ENCODE data around the gene SFRP5.

Gene SFRP5

DNA sequence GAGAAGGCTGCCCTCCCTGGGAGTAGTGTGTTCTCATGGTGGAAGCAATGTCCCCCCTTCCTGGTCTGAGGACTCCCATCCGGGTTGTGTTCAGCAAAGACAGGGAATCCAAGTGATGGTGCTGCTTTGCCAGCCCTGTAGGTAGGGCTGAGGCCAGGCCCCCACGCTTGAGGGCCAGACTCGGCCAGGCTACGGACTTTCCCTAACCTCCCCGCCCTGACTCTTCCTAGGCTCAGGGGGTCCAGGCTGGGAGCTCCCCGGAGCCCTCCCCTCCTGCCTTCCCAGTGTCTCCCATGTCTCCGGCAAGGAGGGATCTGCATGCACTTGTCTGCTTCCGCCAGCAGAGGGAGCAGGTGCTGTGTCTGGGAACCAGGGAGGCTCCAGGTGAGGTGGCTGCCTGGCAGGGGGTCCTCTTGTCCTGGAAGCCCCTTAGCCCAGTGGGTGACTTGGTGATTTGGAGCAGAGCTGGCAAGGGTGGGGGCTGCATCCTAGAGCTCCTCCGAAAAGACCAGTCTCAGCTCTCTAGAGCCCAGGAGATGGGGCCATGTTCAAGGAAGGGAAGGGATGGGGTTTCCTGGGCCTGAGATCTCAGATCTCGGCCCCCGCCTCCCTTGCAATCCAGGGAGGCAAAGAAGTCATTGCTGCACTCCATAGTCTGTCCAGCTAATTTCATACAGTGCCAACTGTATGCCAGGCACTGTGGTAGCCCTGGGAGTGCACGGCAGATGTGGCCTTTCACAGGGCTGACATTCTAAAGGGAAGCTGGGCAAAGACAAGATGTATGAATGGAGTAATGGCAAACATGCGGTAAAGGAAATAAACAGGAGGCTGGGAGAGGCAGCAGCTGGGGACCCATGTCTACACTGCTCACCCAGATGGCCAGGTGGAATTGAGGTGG, 20.3 kb upstream of the SFRP5 start:
- Histone ChIP-seq H3K36me3 (ENCODE audit: insufficient read depth) (no peaks in the 10 kb centered on the region), H3K27me3 (ENCODE audit: insufficient read depth, low read depth) (0 out of 2 replicates have a peak, but pooled peaks cover 2% of the 10 kb centered on the region), H3K4me3 (IDR thresholded peaks at IDR 0.05; ENCODE audit: insufficient read depth, low read depth, low read length) (no peak overlapping the region), H4K20me1 (ENCODE audit: insufficient read depth) (no peaks in the 10 kb centered on the region), H3K79me2 (ENCODE audit: insufficient read depth, low read depth) (no peaks in the 10 kb centered on the region), H3K4me2 (no peak overlapping the region), H3K27ac (no peak overlapping the region), H3K4me1 (ENCODE audit: low read depth, poor library complexity, severe bottlenecking) (no peaks in the 10 kb centered on the region), H3K9ac (no peak overlapping the region), H2AFZ (ENCODE audit: low read depth) (no peak overlapping the region)
- TF ChIP-seq, protein P1, sequence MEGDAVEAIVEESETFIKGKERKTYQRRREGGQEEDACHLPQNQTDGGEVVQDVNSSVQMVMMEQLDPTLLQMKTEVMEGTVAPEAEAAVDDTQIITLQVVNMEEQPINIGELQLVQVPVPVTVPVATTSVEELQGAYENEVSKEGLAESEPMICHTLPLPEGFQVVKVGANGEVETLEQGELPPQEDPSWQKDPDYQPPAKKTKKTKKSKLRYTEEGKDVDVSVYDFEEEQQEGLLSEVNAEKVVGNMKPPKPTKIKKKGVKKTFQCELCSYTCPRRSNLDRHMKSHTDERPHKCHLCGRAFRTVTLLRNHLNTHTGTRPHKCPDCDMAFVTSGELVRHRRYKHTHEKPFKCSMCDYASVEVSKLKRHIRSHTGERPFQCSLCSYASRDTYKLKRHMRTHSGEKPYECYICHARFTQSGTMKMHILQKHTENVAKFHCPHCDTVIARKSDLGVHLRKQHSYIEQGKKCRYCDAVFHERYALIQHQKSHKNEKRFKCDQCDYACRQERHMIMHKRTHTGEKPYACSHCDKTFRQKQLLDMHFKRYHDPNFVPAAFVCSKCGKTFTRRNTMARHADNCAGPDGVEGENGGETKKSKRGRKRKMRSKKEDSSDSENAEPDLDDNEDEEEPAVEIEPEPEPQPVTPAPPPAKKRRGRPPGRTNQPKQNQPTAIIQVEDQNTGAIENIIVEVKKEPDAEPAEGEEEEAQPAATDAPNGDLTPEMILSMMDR (conservative IDR thresholded peaks at IDR 0.05; ENCODE audit: low read depth, low read length), result peak; percentile 93

DNA sequence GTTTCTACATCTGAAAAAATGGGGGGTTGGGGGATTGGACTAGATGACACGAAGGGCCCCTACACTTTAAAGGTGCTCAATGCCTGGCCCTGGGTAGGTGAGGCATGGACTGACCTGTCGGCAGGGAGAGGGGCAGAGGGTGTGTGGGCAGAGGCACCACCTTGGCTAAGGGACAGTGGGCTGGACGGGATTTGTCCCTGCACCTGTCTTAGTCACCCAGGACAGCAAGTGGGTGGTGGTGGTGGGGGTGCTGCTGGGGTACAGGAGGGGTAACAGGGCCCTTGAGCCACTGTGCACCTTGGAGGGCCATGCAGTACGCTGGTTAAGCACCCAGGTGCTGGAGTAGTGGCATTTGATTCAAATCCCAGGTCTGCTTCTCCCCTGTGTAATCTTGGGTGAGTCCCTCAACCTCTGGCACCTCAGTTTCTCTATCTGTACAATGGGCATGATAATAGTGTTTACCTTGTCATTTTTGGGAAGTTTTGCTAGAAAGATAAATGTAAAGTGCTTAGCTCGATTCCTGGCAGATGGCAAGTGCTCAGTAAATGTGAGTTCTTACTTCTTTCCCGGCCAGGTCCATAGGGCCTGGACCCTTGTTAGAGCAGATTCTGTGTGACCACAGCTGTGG, 18.1 kb upstream of the SFRP5 start:
- Histone ChIP-seq H3K4me3 (IDR thresholded peaks at IDR 0.05; ENCODE audit: insufficient read depth, low read depth, low read length) (no peak overlapping the region), H2AFZ (ENCODE audit: low read depth) (no peak overlapping the region), H3K79me2 (ENCODE audit: insufficient read depth, low read depth) (no peaks in the 10 kb centered on the region), H3K27ac (no peak overlapping the region), H4K20me1 (ENCODE audit: insufficient read depth) (no peaks in the 10 kb centered on the region), H3K27me3 (ENCODE audit: insufficient read depth, low read depth) (0 out of 2 replicates have a peak, but pooled peaks cover 2% of the 10 kb centered on the region), H3K36me3 (ENCODE audit: insufficient read depth) (no peaks in the 10 kb centered on the region), H3K4me2 (no peak overlapping the region), H3K4me1 (ENCODE audit: low read depth, poor library complexity, severe bottlenecking) (no peaks in the 10 kb centered on the region), H3K9ac (no peak overlapping the region)
- TF ChIP-seq, protein P1 (conservative IDR thresholded peaks at IDR 0.05; ENCODE audit: low read depth, low read length), result no peak

DNA sequence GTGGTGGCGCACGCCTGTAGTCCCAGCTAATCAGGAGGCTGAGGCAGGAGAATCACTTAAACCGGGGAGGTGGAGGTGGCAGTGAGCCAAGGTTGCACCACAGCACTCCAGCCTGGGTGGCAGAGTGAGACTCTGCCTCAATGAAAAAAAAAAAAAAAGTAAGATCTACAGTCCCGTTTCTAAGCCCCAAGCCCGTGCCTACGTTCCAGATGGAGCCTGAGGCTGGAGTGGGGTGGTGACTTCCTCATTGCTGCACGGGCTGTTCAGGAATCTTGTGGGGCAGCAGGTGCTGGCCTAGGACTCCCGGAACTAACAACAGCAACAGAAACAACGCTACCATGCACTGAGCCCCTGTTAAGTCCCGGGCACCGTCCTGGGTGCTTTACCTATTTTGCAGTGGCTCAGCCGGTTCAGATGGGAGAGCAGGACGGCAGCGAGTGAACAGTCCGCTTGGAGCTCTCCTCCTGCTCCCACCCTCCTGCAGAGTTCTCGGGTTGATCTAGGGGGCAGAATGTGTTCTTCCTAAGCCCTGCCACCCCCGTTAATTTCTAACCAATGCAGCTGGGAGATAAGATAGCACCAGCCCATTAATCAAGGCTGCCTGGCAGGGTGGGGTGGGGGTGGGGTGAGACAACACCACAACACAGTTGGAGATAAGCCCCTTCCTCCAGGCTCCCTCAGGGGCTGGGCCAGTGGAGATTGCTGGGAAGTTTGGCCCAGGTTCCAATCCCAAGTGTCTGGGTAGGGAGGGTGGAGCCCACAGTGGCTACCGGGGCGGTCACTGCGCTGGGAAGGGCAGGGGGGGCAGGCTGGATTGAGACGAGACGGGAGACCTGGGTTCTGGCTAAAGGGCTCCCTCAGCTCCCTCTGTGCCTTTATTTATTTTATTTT, 17.0 kb upstream of the SFRP5 start:
- Histone ChIP-seq H3K9ac (no peak overlapping the region), H4K20me1 (ENCODE audit: insufficient read depth) (no peaks in the 10 kb centered on the region), H2AFZ (ENCODE audit: low read depth) (no peak overlapping the region), H3K27me3 (ENCODE audit: insufficient read depth, low read depth) (0 out of 2 replicates have a peak, but pooled peaks cover 2% of the 10 kb centered on the region), H3K4me2 (no peak overlapping the region), H3K27ac (no peak overlapping the region), H3K79me2 (ENCODE audit: insufficient read depth, low read depth) (no peaks in the 10 kb centered on the region), H3K4me1 (ENCODE audit: low read depth, poor library complexity, severe bottlenecking) (no peaks in the 10 kb centered on the region), H3K36me3 (ENCODE audit: insufficient read depth) (no peaks in the 10 kb centered on the region), H3K4me3 (IDR thresholded peaks at IDR 0.05; ENCODE audit: insufficient read depth, low read depth, low read length) (no peak overlapping the region)
- TF ChIP-seq, protein P1 (conservative IDR thresholded peaks at IDR 0.05; ENCODE audit: low read depth, low read length), result no peak

DNA sequence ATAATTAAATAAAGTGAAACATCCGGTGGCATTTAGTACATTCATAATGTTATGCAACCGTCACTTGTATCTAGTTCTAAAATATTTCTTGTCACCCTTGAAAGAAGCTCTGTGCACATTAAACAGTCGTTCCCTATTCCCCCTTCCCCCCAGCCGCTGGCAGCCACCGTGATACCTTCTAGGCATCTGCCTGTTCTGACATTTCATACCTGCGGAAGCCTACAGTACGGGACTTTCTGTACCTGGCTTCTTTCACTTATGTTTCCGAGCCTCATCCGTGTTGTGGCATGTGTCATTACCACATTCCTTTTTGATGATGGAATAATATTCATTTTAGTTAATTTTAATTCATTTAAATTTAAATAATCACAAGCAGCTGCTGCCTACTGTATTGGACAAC, 13.9 kb upstream of the SFRP5 start:
- Histone ChIP-seq H3K27me3 (ENCODE audit: insufficient read depth, low read depth) (0 out of 2 replicates have a peak, but pooled peaks cover 2% of the 10 kb centered on the region), H3K4me3 (IDR thresholded peaks at IDR 0.05; ENCODE audit: insufficient read depth, low read depth, low read length) (no peak overlapping the region), H2AFZ (ENCODE audit: low read depth) (no peak overlapping the region), H3K4me1 (ENCODE audit: low read depth, poor library complexity, severe bottlenecking) (no peaks in the 10 kb centered on the region), H3K4me2 (no peak overlapping the region), H3K9ac (no peak overlapping the region), H3K79me2 (ENCODE audit: insufficient read depth, low read depth) (no peaks in the 10 kb centered on the region), H3K36me3 (ENCODE audit: insufficient read depth) (no peaks in the 10 kb centered on the region), H3K27ac (no peak overlapping the region), H4K20me1 (ENCODE audit: insufficient read depth) (no peaks in the 10 kb centered on the region)
- TF ChIP-seq, protein P1 (conservative IDR thresholded peaks at IDR 0.05; ENCODE audit: low read depth, low read length), result no peak

All from KMS-11 (cell line).